Measurements from ENCODE around the gene RAB6B.

DNA sequence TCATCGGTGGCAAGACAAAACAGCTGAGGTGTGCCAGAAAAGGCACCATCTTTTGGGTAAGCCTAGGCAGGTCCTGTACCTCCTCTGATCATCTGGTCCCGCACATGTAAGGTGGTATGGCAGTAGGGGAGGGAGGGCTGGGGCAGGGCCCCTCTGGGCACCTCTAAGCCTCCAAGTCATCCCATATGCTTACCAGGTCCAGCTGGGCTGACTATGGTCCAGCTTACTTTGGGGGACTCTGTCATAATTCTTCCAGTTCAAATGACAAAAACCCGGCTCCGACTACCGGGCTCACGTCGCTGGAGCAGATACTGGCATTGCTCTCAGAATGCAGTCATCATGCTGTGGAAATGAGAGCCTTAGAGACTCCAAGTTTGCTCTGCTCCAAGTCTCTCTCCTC, 1.9 kb upstream of the RAB6B start:
- TF ChIP-seq CTCF (IDR thresholded peaks at IDR 0.05 in 2 of 3, conservative IDR thresholded peaks at IDR 0.05 in 1 of 3; ENCODE audit: borderline replicate concordance in 1 of 3, insufficient read depth in 1 of 3, low read depth in 2 of 3, low read length in 2 of 3): no peak
- no peak for TF ChIP-seq CEBPB (IDR thresholded peaks at IDR 0.05; ENCODE audit: low read depth)
- TF ChIP-seq, protein P1, sequence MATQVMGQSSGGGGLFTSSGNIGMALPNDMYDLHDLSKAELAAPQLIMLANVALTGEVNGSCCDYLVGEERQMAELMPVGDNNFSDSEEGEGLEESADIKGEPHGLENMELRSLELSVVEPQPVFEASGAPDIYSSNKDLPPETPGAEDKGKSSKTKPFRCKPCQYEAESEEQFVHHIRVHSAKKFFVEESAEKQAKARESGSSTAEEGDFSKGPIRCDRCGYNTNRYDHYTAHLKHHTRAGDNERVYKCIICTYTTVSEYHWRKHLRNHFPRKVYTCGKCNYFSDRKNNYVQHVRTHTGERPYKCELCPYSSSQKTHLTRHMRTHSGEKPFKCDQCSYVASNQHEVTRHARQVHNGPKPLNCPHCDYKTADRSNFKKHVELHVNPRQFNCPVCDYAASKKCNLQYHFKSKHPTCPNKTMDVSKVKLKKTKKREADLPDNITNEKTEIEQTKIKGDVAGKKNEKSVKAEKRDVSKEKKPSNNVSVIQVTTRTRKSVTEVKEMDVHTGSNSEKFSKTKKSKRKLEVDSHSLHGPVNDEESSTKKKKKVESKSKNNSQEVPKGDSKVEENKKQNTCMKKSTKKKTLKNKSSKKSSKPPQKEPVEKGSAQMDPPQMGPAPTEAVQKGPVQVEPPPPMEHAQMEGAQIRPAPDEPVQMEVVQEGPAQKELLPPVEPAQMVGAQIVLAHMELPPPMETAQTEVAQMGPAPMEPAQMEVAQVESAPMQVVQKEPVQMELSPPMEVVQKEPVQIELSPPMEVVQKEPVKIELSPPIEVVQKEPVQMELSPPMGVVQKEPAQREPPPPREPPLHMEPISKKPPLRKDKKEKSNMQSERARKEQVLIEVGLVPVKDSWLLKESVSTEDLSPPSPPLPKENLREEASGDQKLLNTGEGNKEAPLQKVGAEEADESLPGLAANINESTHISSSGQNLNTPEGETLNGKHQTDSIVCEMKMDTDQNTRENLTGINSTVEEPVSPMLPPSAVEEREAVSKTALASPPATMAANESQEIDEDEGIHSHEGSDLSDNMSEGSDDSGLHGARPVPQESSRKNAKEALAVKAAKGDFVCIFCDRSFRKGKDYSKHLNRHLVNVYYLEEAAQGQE (IDR thresholded peaks at IDR 0.05; ENCODE audit: low read depth): no peak
- TF ChIP-seq SP1 (IDR thresholded peaks at IDR 0.05; ENCODE audit: low read depth): no peak
- no peak for TF ChIP-seq ZNF274 (IDR thresholded peaks at IDR 0.05; ENCODE audit: low read depth, low read length)
- no peak for TF ChIP-seq EZH2 (IDR thresholded peaks at IDR 0.05)
- TF ChIP-seq EZH2phosphoT487 (IDR thresholded peaks at IDR 0.05; ENCODE audit: borderline replicate concordance): no peak
- TF ChIP-seq, protein P2, sequence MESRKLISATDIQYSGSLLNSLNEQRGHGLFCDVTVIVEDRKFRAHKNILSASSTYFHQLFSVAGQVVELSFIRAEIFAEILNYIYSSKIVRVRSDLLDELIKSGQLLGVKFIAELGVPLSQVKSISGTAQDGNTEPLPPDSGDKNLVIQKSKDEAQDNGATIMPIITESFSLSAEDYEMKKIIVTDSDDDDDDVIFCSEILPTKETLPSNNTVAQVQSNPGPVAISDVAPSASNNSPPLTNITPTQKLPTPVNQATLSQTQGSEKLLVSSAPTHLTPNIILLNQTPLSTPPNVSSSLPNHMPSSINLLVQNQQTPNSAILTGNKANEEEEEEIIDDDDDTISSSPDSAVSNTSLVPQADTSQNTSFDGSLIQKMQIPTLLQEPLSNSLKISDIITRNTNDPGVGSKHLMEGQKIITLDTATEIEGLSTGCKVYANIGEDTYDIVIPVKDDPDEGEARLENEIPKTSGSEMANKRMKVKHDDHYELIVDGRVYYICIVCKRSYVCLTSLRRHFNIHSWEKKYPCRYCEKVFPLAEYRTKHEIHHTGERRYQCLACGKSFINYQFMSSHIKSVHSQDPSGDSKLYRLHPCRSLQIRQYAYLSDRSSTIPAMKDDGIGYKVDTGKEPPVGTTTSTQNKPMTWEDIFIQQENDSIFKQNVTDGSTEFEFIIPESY (IDR thresholded peaks at IDR 0.05; ENCODE audit: extremely low read depth, insufficient replicate concordance, low read length): no peak

All from HCT116 (cell line).